Keratinocyte (primary cell): ENCODE measurements around the gene PXDC1. TPM values are rescaled to one million over a fixed set of nuclear protein-coding genes. Genes with fewer than 3 reads are reported as not detected.

Experiments
- DNase-seq: peaks from one replicate; pipeline ENCODE4 v3.0.0-alpha.2; 2011; ENCODE audit warnings: low read depth, missing footprints, low spot score
- FAIRE-seq: peaks from 2 replicates; lab custom pipeline; 2011; peaks lifted over from hg19 to GRCh38; lab: Jason Lieb, UNC
- H2AFZ ChIP-seq: 2 replicates; pipeline ENCODE4 v1.6.0; 2012; ENCODE audit warnings: low read length, control low read depth, inconsistent platforms; ENCODE audit not compliant: control insufficient read depth
- H3K27ac ChIP-seq: 2 replicates; pipeline ENCODE4 v1.5.1; 2011; ENCODE audit warnings: low read length; ENCODE audit not compliant: control insufficient read depth, insufficient read depth
- H3K27me3 ChIP-seq: 3 replicates; pipeline ENCODE4 v1.6.0; 2011; ENCODE audit warnings: low read length; ENCODE audit not compliant: control insufficient read depth, insufficient read depth; ENCODE audit errors: extremely low read depth
- H3K36me3 ChIP-seq, 2 experiments: 2 replicates in 1 of 2; 3 replicates in 1 of 2; pipeline ENCODE4 v1.5.1; 2011; ENCODE audit warnings: low read length in 2 of 2, mild to moderate bottlenecking in 1 of 2; ENCODE audit not compliant: control insufficient read depth in 2 of 2, insufficient read depth in 2 of 2; ENCODE audit errors: extremely low read depth in 1 of 2
- H3K4me1 ChIP-seq: 3 replicates; pipeline ENCODE4 v1.5.1; 2011; ENCODE audit warnings: low read length; ENCODE audit not compliant: control insufficient read depth, insufficient read depth; ENCODE audit errors: extremely low read depth
- H3K4me2 ChIP-seq: 3 replicates; pipeline ENCODE4 v1.6.0; 2011; ENCODE audit warnings: low read depth, low read length; ENCODE audit not compliant: control insufficient read depth, insufficient read depth; ENCODE audit errors: extremely low read depth
- H3K4me3 ChIP-seq, 3 experiments: fragments of 200-600 bp in 1 of 3; sonication (generic) in 1 of 3; 2 replicates in 2 of 3; 3 replicates in 1 of 3; pipeline ENCODE4 v1.5.1; 2011 to 2016; ENCODE audit warnings: low read length in 3 of 3, mild to moderate bottlenecking in 3 of 3, control low read depth in 2 of 3, inconsistent platforms in 1 of 3, low read depth in 1 of 3, mixed read lengths in 1 of 3, mixed run types in 1 of 3, moderate library complexity in 1 of 3; ENCODE audit not compliant: control insufficient read depth in 2 of 3, insufficient read depth in 2 of 3; ENCODE audit errors: extremely low read depth in 1 of 3
- H3K79me2 ChIP-seq: 2 replicates; pipeline ENCODE4 v1.6.0; 2012; ENCODE audit warnings: low read length; ENCODE audit not compliant: control insufficient read depth, insufficient read depth
- H3K9ac ChIP-seq: 3 replicates; pipeline ENCODE4 v1.6.0; 2011; ENCODE audit warnings: low read length; ENCODE audit not compliant: control insufficient read depth, insufficient read depth; ENCODE audit errors: extremely low read depth
- H3K9me1 ChIP-seq: 3 replicates; pipeline ENCODE4 v1.6.0; 2011; ENCODE audit warnings: low read length; ENCODE audit not compliant: control insufficient read depth, insufficient read depth; ENCODE audit errors: extremely low read depth
- H3K9me3 ChIP-seq: 2 replicates; pipeline ENCODE4 v1.5.1; 2012; ENCODE audit warnings: low read depth, low read length; ENCODE audit not compliant: control insufficient read depth
- H4K20me1 ChIP-seq: 3 replicates; pipeline ENCODE4 v1.6.0; 2011; ENCODE audit warnings: low read length; ENCODE audit not compliant: control insufficient read depth, insufficient read depth; ENCODE audit errors: extremely low read depth
- EZH2 ChIP-seq: IDR thresholded peaks from one replicate; pipeline ENCODE4 v1.6.1; 2012; ENCODE audit warnings: inconsistent platforms, mild to moderate bottlenecking, low read length, moderate library complexity
- dilution Hi-C: fragments of 300-500 bp; cut with MboI; formaldehyde crosslinking; loops from one replicate; pipeline ENCODE4 v1.7.0; 2020; ENCODE audit warnings: low sequenced_read_pairs; ENCODE audit not compliant: extremely low pct_ligation_motif_present
- polyA plus RNA-seq, 5 experiments: library from polyadenylated mRNA; depleted of rRNA in 3 of 5; stranded (reverse) in 3 of 5; stranded (forward) in 1 of 5; unstranded in 1 of 5; fragments of >200 nt; gene quantifications; 1 replicate in 1 of 5; 2 replicates in 3 of 5; 3 replicates in 1 of 5; pipeline versions ENCODE4 v1.2.1 to v1.2.3, GENCODE V29; 2011 to 2012; ENCODE audit warnings: missing spikeins in 2 of 5, low read depth in 1 of 5, low replicate concordance in 1 of 5
- TF ChIP-seq, protein P1 (sequence below), 3 experiments: IDR thresholded peaks in 1 of 3; conservative IDR thresholded peaks in 1 of 3; optimal IDR thresholded peaks in 1 of 3; 2 replicates in 2 of 3; 3 replicates in 1 of 3; pipeline versions ENCODE3 to v1.5.1; 2011; ENCODE audit warnings: low read length in 3 of 3, mild to moderate bottlenecking in 3 of 3, moderate library complexity in 2 of 3, control low read depth in 1 of 3, inconsistent platforms in 1 of 3; ENCODE audit not compliant: insufficient read depth in 2 of 3; ENCODE audit errors: extremely low read depth in 1 of 3

PXDC1 gene
- polyA plus RNA-seq, 1 donor (not counting 4 experiments of a cell fraction or from before 2014, with no cell fraction given), result 17.1 TPM

DNA sequence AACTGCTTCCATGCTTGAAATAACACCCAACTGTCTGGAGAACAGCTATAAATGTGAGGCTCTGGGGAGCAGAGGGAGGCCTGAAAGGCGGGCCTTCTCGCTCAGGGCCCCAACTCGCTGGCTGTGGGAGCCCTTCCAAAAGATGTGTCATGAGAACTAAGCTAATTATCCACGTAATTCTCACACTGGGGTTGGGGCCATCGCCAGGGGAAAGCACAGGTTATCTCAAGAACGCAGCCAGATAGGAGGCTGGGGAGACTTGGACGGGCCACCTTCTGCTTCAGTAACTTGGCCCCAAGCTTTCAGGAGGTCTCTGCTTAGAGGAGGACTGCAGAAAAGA, 1.6 kb downstream of the PXDC1 start:
- no peak for DNase-seq
- H3K9me3 ChIP-seq, result no peaks in the 10 kb centered on the region
- FAIRE-seq, result peak; percentile 79
- peak overlapping the region; percentile 10 for H2AFZ ChIP-seq
- peak overlapping the region; percentile 68 to 86 (median 75) for H3K4me3 ChIP-seq
- H3K36me3 ChIP-seq, result peaks cover 17 to 18% of the 10 kb centered on the region in 2 experiments
- H3K27me3 ChIP-seq, result no peaks in the 10 kb centered on the region
- dilution Hi-C loops, result no loop called here
- H3K9me1 ChIP-seq, result peaks cover 7% of the 10 kb centered on the region
- peaks cover 22% of the 10 kb centered on the region for H3K4me1 ChIP-seq
- peak overlapping the region; percentile 80 for H3K27ac ChIP-seq
- no peak for TF ChIP-seq EZH2
- TF ChIP-seq, protein P1, sequence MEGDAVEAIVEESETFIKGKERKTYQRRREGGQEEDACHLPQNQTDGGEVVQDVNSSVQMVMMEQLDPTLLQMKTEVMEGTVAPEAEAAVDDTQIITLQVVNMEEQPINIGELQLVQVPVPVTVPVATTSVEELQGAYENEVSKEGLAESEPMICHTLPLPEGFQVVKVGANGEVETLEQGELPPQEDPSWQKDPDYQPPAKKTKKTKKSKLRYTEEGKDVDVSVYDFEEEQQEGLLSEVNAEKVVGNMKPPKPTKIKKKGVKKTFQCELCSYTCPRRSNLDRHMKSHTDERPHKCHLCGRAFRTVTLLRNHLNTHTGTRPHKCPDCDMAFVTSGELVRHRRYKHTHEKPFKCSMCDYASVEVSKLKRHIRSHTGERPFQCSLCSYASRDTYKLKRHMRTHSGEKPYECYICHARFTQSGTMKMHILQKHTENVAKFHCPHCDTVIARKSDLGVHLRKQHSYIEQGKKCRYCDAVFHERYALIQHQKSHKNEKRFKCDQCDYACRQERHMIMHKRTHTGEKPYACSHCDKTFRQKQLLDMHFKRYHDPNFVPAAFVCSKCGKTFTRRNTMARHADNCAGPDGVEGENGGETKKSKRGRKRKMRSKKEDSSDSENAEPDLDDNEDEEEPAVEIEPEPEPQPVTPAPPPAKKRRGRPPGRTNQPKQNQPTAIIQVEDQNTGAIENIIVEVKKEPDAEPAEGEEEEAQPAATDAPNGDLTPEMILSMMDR (optimal IDR thresholded peaks at IDR 0.05 in 1 of 3, IDR thresholded peaks at IDR 0.05 in 1 of 3, conservative IDR thresholded peaks at IDR 0.05 in 1 of 3; ENCODE audit: extremely low read depth in 1 of 3, insufficient read depth in 2 of 3, low read length in 3 of 3), result no peak
- peak overlapping the region; percentile 91 for H3K4me2 ChIP-seq
- H4K20me1 ChIP-seq, result peaks cover 26% of the 10 kb centered on the region
- peaks cover 60% of the 10 kb centered on the region for H3K79me2 ChIP-seq
- peak overlapping the region; percentile 85 for H3K9ac ChIP-seq

DNA sequence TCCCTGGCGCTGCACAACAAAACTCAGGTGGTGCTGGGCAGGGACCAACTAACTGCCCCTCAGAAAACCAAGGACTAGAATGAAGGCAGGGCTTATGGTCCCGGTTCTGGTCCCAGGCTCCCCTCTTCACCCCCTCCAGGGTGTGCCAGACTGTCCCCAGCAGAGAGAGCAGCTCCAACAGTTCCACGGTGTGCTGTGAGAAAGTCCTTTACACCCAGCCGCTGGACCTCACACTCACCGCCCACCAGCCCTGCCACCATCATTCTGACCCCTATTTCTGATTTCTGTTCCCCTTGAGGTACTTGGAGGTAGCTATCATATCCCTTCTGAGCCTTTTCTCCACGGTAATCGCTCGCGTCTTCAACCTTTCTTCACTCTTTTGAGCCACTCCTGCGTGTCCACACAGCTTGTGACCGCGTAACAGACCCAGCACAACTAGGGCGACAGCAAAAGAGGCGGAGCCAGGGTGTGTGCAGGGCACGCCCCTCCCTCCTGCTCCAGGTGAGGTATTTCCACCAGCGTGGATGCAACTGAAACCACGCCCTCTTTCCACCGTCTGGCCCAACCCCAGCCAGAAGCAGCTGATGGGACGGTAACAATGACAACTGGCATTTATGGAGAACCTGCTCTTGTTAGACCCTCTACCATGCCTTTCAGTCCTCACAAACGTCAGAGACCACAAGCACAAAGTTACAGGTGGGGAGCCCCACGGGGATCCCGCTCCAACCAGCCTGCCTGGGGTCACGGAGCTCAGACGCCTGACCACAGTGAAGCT, 2.3 kb downstream of the PXDC1 start:
- TF ChIP-seq, protein P1 (optimal IDR thresholded peaks at IDR 0.05 in 1 of 3, IDR thresholded peaks at IDR 0.05 in 1 of 3, conservative IDR thresholded peaks at IDR 0.05 in 1 of 3; ENCODE audit: extremely low read depth in 1 of 3, insufficient read depth in 2 of 3, low read length in 3 of 3), result no peak
- no peak for TF ChIP-seq EZH2
- peak overlapping the region; percentile 68 to 86 (median 75) for H3K4me3 ChIP-seq
- H3K27me3 ChIP-seq, result no peaks in the 10 kb centered on the region
- no peak for DNase-seq
- H4K20me1 ChIP-seq, result peaks cover 26% of the 10 kb centered on the region
- peak overlapping the region; percentile 91 for H3K4me2 ChIP-seq
- H3K4me1 ChIP-seq, result peaks cover 22% of the 10 kb centered on the region
- H2AFZ ChIP-seq, result no peak overlapping the region
- H3K9ac ChIP-seq, result peak overlapping the region; percentile 85
- no peak for FAIRE-seq
- peaks cover 7% of the 10 kb centered on the region for H3K9me1 ChIP-seq
- peaks cover 67% of the 10 kb centered on the region for H3K79me2 ChIP-seq
- peaks cover 17 to 19% of the 10 kb centered on the region in 2 experiments for H3K36me3 ChIP-seq
- no peaks in the 10 kb centered on the region for H3K9me3 ChIP-seq
- dilution Hi-C loops, result no loop called here
- H3K27ac ChIP-seq, result peak overlapping the region; percentile 80
